Neural cell (in vitro differentiated cells): ENCODE data around the gene TLL2.

Experiments
- POLR2AphosphoS5 ChIP-seq: IDR thresholded peaks from 2 replicates; pipeline ENCODE4 v1.6.1; 2012
- SMC3 ChIP-seq: fragments of 450-650 bp; conservative IDR thresholded peaks from 2 replicates; pipeline ENCODE4 v1.6.1; 2014; ENCODE audit warnings: antibody characterized with exemption, mild to moderate bottlenecking, moderate library complexity; ENCODE audit not compliant: poor library complexity
- TF ChIP-seq, protein P1 (sequence below): fragments of 450-650 bp; IDR thresholded peaks from 2 replicates; pipeline ENCODE4 v1.5.1; 2014; ENCODE audit warnings: antibody characterized with exemption, mild to moderate bottlenecking, moderate library complexity; ENCODE audit not compliant: poor library complexity, severe bottlenecking

- TF ChIP-seq, protein P1, sequence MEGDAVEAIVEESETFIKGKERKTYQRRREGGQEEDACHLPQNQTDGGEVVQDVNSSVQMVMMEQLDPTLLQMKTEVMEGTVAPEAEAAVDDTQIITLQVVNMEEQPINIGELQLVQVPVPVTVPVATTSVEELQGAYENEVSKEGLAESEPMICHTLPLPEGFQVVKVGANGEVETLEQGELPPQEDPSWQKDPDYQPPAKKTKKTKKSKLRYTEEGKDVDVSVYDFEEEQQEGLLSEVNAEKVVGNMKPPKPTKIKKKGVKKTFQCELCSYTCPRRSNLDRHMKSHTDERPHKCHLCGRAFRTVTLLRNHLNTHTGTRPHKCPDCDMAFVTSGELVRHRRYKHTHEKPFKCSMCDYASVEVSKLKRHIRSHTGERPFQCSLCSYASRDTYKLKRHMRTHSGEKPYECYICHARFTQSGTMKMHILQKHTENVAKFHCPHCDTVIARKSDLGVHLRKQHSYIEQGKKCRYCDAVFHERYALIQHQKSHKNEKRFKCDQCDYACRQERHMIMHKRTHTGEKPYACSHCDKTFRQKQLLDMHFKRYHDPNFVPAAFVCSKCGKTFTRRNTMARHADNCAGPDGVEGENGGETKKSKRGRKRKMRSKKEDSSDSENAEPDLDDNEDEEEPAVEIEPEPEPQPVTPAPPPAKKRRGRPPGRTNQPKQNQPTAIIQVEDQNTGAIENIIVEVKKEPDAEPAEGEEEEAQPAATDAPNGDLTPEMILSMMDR = no peak
- TF ChIP-seq POLR2AphosphoS5 = no peak
- TF ChIP-seq SMC3 = no peak
Observed at GRCh38 chr10:96505150-96506136, 8.3 kb downstream of the TLL2 start.
